Superior temporal gyrus (tissue), 1 donor: ENCODE data around the gene S100PBP.
"Not testable (repeated sequence)": the region's sequence is repeated elsewhere in the genome, so short reads cannot be mapped to it uniquely, and the experiment has no call there.

ENCODE experiments used
- DNase-seq: peaks from one replicate; pipeline ENCODE4 v3.0.0-alpha.2; 2016; ENCODE audit errors: extremely low spot score

Gene S100PBP

DNA sequence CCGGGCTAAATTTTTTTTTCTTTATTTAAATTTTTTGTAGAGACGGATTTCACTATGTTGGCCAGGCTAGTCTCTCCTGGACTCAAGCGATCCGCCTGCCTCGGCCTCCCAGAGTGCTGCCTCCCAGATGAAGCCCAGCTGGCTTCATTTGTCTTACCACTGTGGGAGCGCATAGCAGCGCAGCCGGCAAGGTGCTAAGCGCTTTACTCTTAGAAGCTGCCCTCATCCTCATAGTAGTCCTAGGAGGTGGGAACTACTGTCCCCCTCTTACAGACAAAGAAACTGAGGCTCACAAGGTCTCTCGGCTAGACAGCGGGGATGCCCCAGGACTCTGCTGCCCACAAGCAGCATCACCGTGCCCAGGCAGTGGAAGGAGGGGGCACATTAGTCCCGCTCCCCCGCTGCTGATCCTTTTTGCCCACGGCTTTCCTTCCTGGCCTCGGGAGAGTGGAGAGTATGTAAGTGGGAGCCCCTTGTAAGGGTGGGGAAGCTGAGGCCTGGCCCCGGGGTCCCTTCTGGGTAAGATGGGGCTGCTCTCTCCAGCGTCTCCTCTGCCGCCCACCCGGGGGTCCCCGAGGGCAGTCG lies 83.0 kb downstream of the S100PBP start:
- no peak for DNase-seq

DNA sequence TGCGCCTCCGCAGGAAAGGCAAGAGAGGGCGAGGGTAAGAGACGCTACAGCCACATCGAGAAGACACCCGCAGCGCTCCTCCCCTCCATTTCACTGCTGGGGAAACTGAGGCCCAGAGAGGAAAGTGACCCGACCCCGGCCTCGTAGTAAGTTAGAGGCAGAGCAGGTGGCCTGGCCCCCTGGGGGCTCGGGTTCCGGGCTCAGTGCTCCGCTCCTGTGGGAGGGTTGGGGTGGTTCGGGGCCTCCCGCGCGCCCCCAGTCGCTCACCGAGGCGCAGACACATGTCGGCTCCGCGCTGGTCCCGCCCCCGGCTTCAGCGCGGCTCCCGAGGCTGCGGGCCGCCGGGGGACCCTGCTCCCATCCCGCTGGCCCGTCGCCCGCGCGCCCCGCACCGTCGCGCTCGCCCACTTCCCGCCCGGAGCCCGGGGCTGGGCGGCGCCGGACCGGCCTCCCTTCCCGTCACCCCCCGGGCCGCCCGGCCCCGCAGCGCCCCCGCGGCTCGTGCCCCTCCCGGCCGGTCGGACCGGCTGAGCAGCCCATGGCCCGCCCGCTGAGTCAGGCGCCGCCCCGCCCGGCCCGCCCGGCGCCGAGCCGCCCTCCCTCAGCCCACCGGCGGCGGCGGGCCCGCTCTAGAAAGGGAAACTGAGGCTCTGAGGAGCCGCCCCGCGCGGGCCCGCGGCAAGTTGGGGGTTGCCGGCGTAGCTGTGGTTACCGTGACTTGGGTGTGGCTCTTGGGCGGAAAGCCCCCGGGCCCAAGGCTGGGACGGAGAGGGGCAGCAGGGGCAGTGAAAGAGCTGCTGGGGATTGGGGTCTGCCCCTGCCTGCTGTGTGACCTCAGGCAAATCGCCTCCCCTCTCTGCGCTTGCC lies 83.7 kb downstream of the S100PBP start, which contains the start of gene TMEM54:
Gene TMEM54 (minus strand): TSS at position 434 of the 867 bp plus-strand sequence. CDS start 151 bp downstream, at position 283.
- no peak for DNase-seq

DNA sequence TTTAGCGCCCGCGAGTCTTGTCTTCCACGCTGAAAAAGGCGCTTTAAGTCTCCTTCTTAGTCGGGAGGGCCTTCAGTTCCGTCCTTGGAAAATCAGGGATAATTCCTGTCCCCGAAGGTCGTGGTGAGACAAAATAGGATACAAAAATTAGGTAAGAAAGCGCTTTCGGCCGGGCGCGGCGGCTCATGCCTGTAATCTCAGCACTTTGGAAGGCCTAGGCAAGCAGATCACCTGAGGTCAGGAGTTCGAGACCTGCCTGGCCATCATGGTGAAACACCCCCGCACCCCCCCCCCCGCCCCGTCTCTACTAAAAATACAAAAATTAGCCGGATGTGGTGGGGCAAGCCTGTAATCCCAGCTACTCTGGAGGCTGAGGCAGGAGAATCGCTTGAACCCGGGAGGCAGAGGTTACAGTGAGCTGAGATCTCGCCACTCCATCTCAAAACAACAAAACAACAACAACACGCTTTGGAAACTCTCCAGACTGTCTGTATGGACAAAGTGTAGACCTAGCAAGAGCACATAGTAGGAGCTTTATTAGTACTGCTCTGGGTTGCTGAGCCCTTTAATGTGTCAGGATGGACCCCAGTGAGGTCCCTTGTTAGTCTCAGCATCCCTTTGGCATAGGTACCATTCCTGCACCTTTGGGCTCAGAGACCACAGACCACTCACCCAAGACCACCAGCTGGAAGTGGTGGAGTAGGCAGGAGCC lies 84.5 kb downstream of the S100PBP start:
- no peak for DNase-seq

DNA sequence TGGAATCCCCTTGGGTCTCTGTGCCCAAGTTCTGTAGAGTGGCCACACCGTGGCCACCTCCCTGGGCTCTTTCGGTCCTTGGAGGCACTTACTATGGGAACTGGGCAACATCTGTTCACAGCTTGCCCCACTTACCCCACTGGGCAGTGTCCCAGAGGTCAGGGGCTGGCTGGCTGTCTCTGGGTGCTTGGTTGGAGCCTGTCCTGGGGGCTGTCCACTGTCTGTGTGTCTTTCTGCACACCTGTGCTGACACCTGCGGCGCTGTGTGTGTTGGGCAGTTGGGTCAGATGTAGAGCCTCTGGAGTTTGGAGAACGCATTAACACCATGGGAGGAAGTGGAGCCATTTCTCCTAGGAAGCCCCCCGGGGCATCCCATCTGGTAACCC lies 85.1 kb downstream of the S100PBP start:
- no peak for DNase-seq

DNA sequence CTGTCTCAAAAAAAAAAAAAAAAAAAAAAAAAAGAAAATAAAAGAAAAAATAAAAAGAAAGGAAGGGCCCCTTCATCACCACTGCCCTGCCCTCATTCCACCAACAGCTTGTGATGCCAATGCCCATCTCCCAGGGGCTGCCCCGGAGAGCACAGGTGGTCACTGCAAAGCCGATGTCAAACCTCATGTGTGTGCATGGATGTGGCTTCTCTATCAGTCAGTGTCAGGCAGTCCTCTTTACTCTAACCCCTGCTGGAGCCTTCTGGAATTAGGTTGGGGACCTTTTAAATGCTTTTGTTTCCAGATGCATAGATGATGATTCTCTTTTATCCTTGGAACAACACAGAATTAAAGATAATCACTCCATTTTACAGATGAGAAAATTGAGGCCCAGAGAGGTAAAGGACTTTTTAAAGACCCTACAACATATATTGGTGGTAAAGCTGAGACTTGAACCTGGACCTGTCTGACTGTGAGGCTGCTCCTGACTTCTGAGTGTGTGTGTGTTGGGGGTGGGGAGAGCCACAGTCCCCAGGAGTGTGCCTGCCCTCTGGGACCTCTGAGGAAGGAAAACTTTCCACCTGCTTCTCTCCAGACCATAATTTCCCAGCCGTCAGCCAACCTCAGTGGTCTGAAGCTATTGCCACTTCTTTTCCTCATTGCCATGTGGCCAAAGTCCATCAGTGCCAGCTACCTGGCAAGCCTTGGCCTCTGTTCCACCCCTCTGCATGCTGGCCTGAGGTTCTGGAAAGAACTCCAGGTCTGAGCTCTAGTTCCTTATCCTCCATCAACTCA lies 86.7 kb downstream of the S100PBP start:
- DNase-seq, result no peak

DNA sequence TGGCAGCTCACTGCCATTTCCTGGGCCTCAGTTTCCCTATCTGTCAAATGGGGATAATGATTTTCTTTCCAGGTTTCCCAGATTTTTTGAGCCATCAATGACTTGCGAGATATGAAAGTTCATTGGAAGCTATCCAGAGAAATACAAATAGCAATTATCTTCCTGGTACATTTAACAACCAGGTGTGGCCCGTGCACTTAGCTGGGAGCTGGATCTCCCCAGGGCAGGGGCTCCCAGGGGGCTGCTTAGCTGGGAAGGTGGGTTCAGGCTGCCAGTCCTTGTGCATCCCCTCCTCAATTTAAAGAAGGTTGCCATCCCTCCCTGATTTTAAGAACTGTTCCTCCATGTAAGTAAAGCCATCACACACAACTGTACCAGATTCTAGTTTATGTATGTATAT lies 87.3 kb downstream of the S100PBP start:
- no peak for DNase-seq

DNA sequence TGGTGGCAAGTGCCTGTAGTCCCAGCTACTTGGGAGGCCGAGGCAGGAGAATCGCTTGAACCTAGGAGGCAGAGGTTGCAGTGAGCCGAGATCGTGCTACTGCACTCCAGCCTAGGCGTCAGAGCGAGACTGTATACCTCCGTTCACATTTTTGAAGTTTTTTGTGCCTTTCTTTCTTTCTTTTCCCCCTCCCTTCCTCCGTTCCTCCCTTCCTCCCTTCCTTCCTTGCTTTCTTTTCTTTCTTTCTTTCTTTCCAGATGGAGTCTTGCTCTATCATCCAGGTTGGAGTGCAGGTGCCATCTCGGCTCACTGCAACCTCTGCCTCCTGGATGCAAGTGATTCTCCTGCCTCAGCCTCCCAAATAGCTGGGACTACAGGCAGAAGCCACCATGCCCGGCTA lies 88.1 kb downstream of the S100PBP start:
- not testable (repeated sequence) for DNase-seq

DNA sequence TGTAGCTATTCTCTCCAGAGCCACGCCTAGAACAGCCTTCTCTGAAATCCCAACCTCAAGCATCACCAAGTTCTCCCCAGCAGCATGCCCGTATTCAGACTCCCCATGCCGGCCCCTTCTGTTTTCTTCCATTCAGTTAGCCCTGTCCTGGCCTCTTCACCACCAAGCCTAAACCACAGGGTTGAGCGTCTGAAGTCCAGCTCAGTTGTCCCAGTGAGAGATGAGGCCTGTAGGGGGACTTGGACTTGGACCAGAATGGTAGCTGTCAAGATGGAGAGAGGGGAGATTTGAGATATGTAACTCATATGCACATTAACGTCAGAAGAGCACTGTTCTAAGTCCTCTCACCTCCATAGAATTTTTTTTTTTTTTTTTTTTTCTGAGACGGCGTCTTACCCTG lies 89.2 kb downstream of the S100PBP start:
- no peak for DNase-seq

DNA sequence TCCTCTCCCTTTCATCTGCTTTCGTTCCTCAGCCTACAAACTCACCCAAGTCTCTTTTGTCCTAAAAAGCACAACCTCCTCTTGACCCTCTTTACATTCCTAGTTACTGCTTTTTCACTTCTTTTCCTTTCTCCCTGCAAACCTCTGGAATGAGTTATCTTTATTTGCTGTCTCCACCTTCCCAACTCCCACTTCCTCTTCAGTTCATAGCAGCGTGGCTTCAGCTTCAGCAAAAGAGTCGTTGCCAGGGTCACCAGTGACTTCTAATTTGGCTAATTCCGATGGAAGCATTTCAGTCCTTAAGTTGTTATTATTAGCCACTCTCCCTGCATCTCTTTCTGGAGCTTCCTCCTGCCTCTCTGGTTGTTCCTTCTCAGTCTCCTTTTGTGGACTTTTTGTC lies 90.0 kb downstream of the S100PBP start:
- DNase-seq, result no peak
